Measurements from ENCODE around the gene CPVL. TPM values are rescaled to one million over a fixed set of nuclear protein-coding genes. Genes with fewer than 3 reads are reported as not detected.

Gene CPVL
- total and polyA plus RNA-seq, 2 experiments from 2014 or later = 31.9 to 37.8 TPM

GRCh38 chr7:29106669-29106988, 39.7 kb downstream of the CPVL start:
- no peaks in the 10 kb centered on the region for H3K79me2 ChIP-seq (replicated peaks; ENCODE audit: insufficient read depth)
- peaks cover 3% of the 10 kb centered on the region for H3K9me3 Mint-ChIP-seq
- H4K20me1 ChIP-seq (replicated peaks; ENCODE audit: insufficient read depth) = no peaks in the 10 kb centered on the region
- peaks cover 2% of the 10 kb centered on the region; the same call in 2 of the 3 replicates for H3K4me1 Mint-ChIP-seq
- H3K27me3 Mint-ChIP-seq (ENCODE audit: insufficient read depth, low read depth, poor library complexity) = no peaks in the 10 kb centered on the region
- no peak overlapping the region for H3K27ac Mint-ChIP-seq
- no peak overlapping the region for H3K4me3 ChIP-seq
- no peak overlapping the region for H3K4me2 ChIP-seq
- H3K27ac ChIP-seq (ENCODE audit: low read depth) = no peak overlapping the region
- H3K9me2 ChIP-seq (ENCODE audit: insufficient read depth) = no peaks in the 10 kb centered on the region
- H3K36me3 Mint-ChIP-seq (ENCODE audit: low read depth) = peaks cover 10% of the 10 kb centered on the region
- H3F3A ChIP-seq (replicated peaks; ENCODE audit: low read depth) = no peaks in the 10 kb centered on the region
- TF ChIP-seq NANOG (IDR thresholded peaks at IDR 0.05; ENCODE audit: borderline replicate concordance) (no peak), EZH2 (IDR thresholded peaks at IDR 0.05; ENCODE audit: low read depth, unreplicated experiment) (no peak), ZNF462 (CRISPR knock-in tag; IDR thresholded peaks at IDR 0.05) (no peak), REST (IDR thresholded peaks at IDR 0.05; ENCODE audit: unreplicated experiment) (no peak), EZH2phosphoT487 (IDR thresholded peaks at IDR 0.05; ENCODE audit: unreplicated experiment) (no peak), POLR2AphosphoS5 (IDR thresholded peaks at IDR 0.05; ENCODE audit: low read depth) (no peak), JUNB (IDR thresholded peaks at IDR 0.05; ENCODE audit: unreplicated experiment) (no peak), CREB1 (CRISPR knock-in tag; IDR thresholded peaks at IDR 0.05; ENCODE audit: low read depth) (no peak), CTCF (conservative IDR thresholded peaks at IDR 0.05; ENCODE audit: low read depth in 2 of 2) (no peak), ZNF114 (CRISPR knock-in tag; IDR thresholded peaks at IDR 0.05) (no peak), ZNF331 (CRISPR knock-in tag; IDR thresholded peaks at IDR 0.05; ENCODE audit: low read depth) (no peak), ETS1 (IDR thresholded peaks at IDR 0.05) (no peak), STAT1 (IDR thresholded peaks at IDR 0.05; ENCODE audit: unreplicated experiment) (no peak)
- DNase-seq (ENCODE audit: low spot score) = no peak
- H2AFZ ChIP-seq = no peak overlapping the region
- H3K4me1 ChIP-seq (ENCODE audit: insufficient read depth) = no peaks in the 10 kb centered on the region
- ATAC-seq = no peak
- no peaks in the 10 kb centered on the region for H3K27me3 ChIP-seq (ENCODE audit: insufficient read depth)
- 0 out of 2 replicates have a peak, but pooled peaks cover 3% of the 10 kb centered on the region for H3K36me3 ChIP-seq (ENCODE audit: insufficient read depth)
- H3K4me3 Mint-ChIP-seq = no peak overlapping the region
